Measurements from ENCODE around the gene HDAC2. TPM values are rescaled to one million over a fixed set of nuclear protein-coding genes. Genes with fewer than 3 reads are reported as not detected.
"Not testable (repeated sequence)": the region's sequence is repeated elsewhere in the genome, so short reads cannot be mapped to it uniquely, and the experiment has no call there.

HDAC2 gene
- polyA plus RNA-seq, 1 donor from 2014 or later, result 307 TPM

GRCh38 chr6:113994934-113995342, 24.0 kb upstream of the HDAC2 start:
- Histone ChIP-seq H3F3A (ENCODE audit: insufficient read depth, low read length, poor library complexity, severe bottlenecking) (no peaks in the 10 kb centered on the region), H3K27me3 (ENCODE audit: insufficient read depth, low read depth, low read length) (no peaks in the 10 kb centered on the region), H3K4me2 (ENCODE audit: low read length) (no peak overlapping the region), H4K20me1 (ENCODE audit: insufficient read depth) (no peaks in the 10 kb centered on the region), H2AFZ (ENCODE audit: low read depth, low read length) (no peak overlapping the region), H3K79me2 (replicated peaks; ENCODE audit: insufficient read depth, low read length) (no peaks in the 10 kb centered on the region), H3K9ac (ENCODE audit: low read length) (no peak overlapping the region), H3K9me2 (ENCODE audit: insufficient read depth, low read length) (no peaks in the 10 kb centered on the region), H3K4me3 (ENCODE audit: low read length) (no peak overlapping the region), H3K27ac (ENCODE audit: low read length) (no peak overlapping the region), H3K36me3 (ENCODE audit: insufficient read depth, low read length) (no peaks in the 10 kb centered on the region), H3K9me3 (ENCODE audit: low read length) (no peaks in the 10 kb centered on the region)
- TF ChIP-seq EZH2 (IDR thresholded peaks at IDR 0.05; ENCODE audit: borderline replicate concordance, insufficient read depth, low read length, poor library complexity, severe bottlenecking), result no peak
- TF ChIP-seq RAD21 (conservative IDR thresholded peaks at IDR 0.05), result peak; percentile 44
- TF ChIP-seq POLR2AphosphoS5 (IDR thresholded peaks at IDR 0.05), result no peak
- no peak for TF ChIP-seq MXI1 (conservative IDR thresholded peaks at IDR 0.05; ENCODE audit: poor library complexity, severe bottlenecking)
- no peak for TF ChIP-seq EP300 (conservative IDR thresholded peaks at IDR 0.05; ENCODE audit: poor library complexity, severe bottlenecking)
- no peak for TF ChIP-seq TAF1 (IDR thresholded peaks at IDR 0.05; ENCODE audit: low read depth)
- TF ChIP-seq SMC3 (conservative IDR thresholded peaks at IDR 0.05; ENCODE audit: poor library complexity), result peak; percentile 30
- peak; percentile 53 for TF ChIP-seq CTCF (IDR thresholded peaks at IDR 0.05; ENCODE audit: poor library complexity, severe bottlenecking)
- TF ChIP-seq REST (IDR thresholded peaks at IDR 0.05; ENCODE audit: borderline replicate concordance), result no peak

GRCh38 chr6:113989675-113990074, 18.7 kb upstream of the HDAC2 start:
- H3K9ac ChIP-seq (ENCODE audit: low read length), result no peak overlapping the region
- no peaks in the 10 kb centered on the region for H4K20me1 ChIP-seq (ENCODE audit: insufficient read depth)
- H3K79me2 ChIP-seq (replicated peaks; ENCODE audit: insufficient read depth, low read length), result no peaks in the 10 kb centered on the region
- no peak overlapping the region for H3K4me3 ChIP-seq (ENCODE audit: low read length)
- H3K4me2 ChIP-seq (ENCODE audit: low read length), result no peak overlapping the region
- no peak for TF ChIP-seq EZH2 (IDR thresholded peaks at IDR 0.05; ENCODE audit: borderline replicate concordance, insufficient read depth, low read length, poor library complexity, severe bottlenecking)
- no peak for TF ChIP-seq REST (IDR thresholded peaks at IDR 0.05; ENCODE audit: borderline replicate concordance)
- TF ChIP-seq POLR2AphosphoS5 (IDR thresholded peaks at IDR 0.05), result no peak
- no peak for TF ChIP-seq RAD21 (conservative IDR thresholded peaks at IDR 0.05)
- no peak for TF ChIP-seq EP300 (conservative IDR thresholded peaks at IDR 0.05; ENCODE audit: poor library complexity, severe bottlenecking)
- no peak for TF ChIP-seq CTCF (IDR thresholded peaks at IDR 0.05; ENCODE audit: poor library complexity, severe bottlenecking)
- TF ChIP-seq SMC3 (conservative IDR thresholded peaks at IDR 0.05; ENCODE audit: poor library complexity), result no peak
- TF ChIP-seq TAF1 (IDR thresholded peaks at IDR 0.05; ENCODE audit: low read depth), result no peak
- TF ChIP-seq MXI1 (conservative IDR thresholded peaks at IDR 0.05; ENCODE audit: poor library complexity, severe bottlenecking), result no peak
- no peaks in the 10 kb centered on the region for H3K27me3 ChIP-seq (ENCODE audit: insufficient read depth, low read depth, low read length)
- H3F3A ChIP-seq (ENCODE audit: insufficient read depth, low read length, poor library complexity, severe bottlenecking), result no peaks in the 10 kb centered on the region
- H2AFZ ChIP-seq (ENCODE audit: low read depth, low read length), result no peak overlapping the region
- H3K27ac ChIP-seq (ENCODE audit: low read length), result no peak overlapping the region
- no peaks in the 10 kb centered on the region for H3K9me3 ChIP-seq (ENCODE audit: low read length)
- H3K36me3 ChIP-seq (ENCODE audit: insufficient read depth, low read length), result no peaks in the 10 kb centered on the region
- no peaks in the 10 kb centered on the region for H3K9me2 ChIP-seq (ENCODE audit: insufficient read depth, low read length)

- H3K27me3 ChIP-seq (ENCODE audit: insufficient read depth, low read depth, low read length); H3K4me2 ChIP-seq (ENCODE audit: low read length); H4K20me1 ChIP-seq (ENCODE audit: insufficient read depth); H2AFZ ChIP-seq (ENCODE audit: low read depth, low read length); H3K9me3 ChIP-seq (ENCODE audit: low read length); H3F3A ChIP-seq (ENCODE audit: insufficient read depth, low read length, poor library complexity, severe bottlenecking); H3K4me3 ChIP-seq (ENCODE audit: low read length); H3K36me3 ChIP-seq (ENCODE audit: insufficient read depth, low read length); H3K9me2 ChIP-seq (ENCODE audit: insufficient read depth, low read length); H3K9ac ChIP-seq (ENCODE audit: low read length); H3K79me2 ChIP-seq (replicated peaks; ENCODE audit: insufficient read depth, low read length); H3K27ac ChIP-seq (ENCODE audit: low read length): not testable (repeated sequence)
Observed at GRCh38 chr6:113982675-113983074, 11.7 kb upstream of the HDAC2 start.
